Body of pancreas (tissue), 4 donors: Measurements from ENCODE around the gene OR51G2. TPM values are rescaled to one million over a fixed set of nuclear protein-coding genes. Genes with fewer than 3 reads are reported as not detected.

Experiments
- ATAC-seq: fragments of 150-250 bp; one replicate; pipeline ENCODE4 v1.9.1; 2016
- DNase-seq, 4 donors: peaks; one replicate each; pipeline ENCODE4 v3.0.0-alpha.2; 2019
- H3K27ac ChIP-seq, 4 donors: fragments of 200-600 bp; sonication (generic); 1 replicate in 3 of 4; 2 replicates in 1 of 4; pipeline versions ENCODE4 v1.5.1 to v1.6.1; 2016 to 2019; ENCODE audit warnings: mild to moderate bottlenecking in 1 of 4, mixed read lengths in 1 of 4, moderate library complexity in 1 of 4
- H3K27me3 ChIP-seq, 2 donors: fragments of 200-600 bp; sonication (generic); one replicate each; pipeline ENCODE4 v1.6.0; 2016; ENCODE audit warnings: mild to moderate bottlenecking in 1 of 2
- H3K36me3 ChIP-seq, 2 donors: fragments of 200-600 bp; sonication (generic); replicated peaks in 1 of 2; 2 replicates each; pipeline ENCODE4 v1.5.1; 2016; ENCODE audit warnings: low read depth in 2 of 2; ENCODE audit not compliant: insufficient read depth in 1 of 2
- H3K4me1 ChIP-seq: fragments of 200-600 bp; sonication (generic); one replicate; pipeline ENCODE4 v1.6.0; 2016
- H3K4me3 ChIP-seq, 2 donors: fragments of 200-600 bp; sonication (generic); 1 replicate in 1 of 2; 2 replicates in 1 of 2; pipeline ENCODE4 v1.5.1; 2016 to 2019
- H3K9me3 ChIP-seq, 3 donors: fragments of 200-600 bp; sonication (generic); 1 replicate in 2 of 3; 2 replicates in 1 of 3; pipeline ENCODE4 v1.5.1; 2016
- CTCF ChIP-seq, 7 experiments: fragments of 450-650 bp in 4 of 7; fragments of 200-600 bp in 3 of 7; sonication (generic) in 3 of 7; IDR thresholded peaks; one replicate each; pipeline ENCODE4 v1.5.1; 2016 to 2019; ENCODE audit warnings: antibody characterized with exemption in 7 of 7
- POLR2A ChIP-seq, 3 donors: fragments of 450-650 bp; IDR thresholded peaks; one replicate each; pipeline ENCODE4 v1.6.1; 2016; ENCODE audit warnings: antibody characterized with exemption in 3 of 3, mild to moderate bottlenecking in 2 of 3
- WGBS, 2 donors: methylation state at CpG; one replicate each; pipeline ENCODE4 v1.1.5; 2017; 5-methylcytosine and 5-hydroxymethylcytosine counted together
- intact Hi-C: fragments of 100-400 bp; cut with DNase I; formaldehyde crosslinking; loops from one replicate; pipeline ENCODE4 v1.15.1; 2023
- total RNA-seq, 2 donors: library from RNA; depleted of rRNA; stranded (reverse); fragments of >200 nt; gene quantifications; one replicate each; pipeline ENCODE4 v1.1.0, GENCODE V29; 2016

The OR51G2 gene
- total RNA-seq, 2 donors from 2014 or later: not detected

- ATAC-seq (no peak), DNase-seq (no peak)
- H3K4me1 ChIP-seq: no peaks in the 10 kb centered on the region
- TF ChIP-seq CTCF (IDR thresholded peaks at IDR 0.05) (no peak), POLR2A (IDR thresholded peaks at IDR 0.05) (no peak)
- no peak overlapping the region for H3K27ac ChIP-seq
- H3K4me3 ChIP-seq: no peak overlapping the region
- H3K9me3 ChIP-seq: no peaks in the 10 kb centered on the region
- H3K27me3 ChIP-seq: no peaks in the 10 kb centered on the region
- no peaks in the 10 kb centered on the region for H3K36me3 ChIP-seq
- intact Hi-C loops: no loop called here
- WGBS, 2 donors: 28 to 31% methylated on average over 1 of the region's 1 CpG
These were observed 3.2 kb upstream of the OR51G2 start for GRCh38 chr11:4922304-4922703.

DNA sequence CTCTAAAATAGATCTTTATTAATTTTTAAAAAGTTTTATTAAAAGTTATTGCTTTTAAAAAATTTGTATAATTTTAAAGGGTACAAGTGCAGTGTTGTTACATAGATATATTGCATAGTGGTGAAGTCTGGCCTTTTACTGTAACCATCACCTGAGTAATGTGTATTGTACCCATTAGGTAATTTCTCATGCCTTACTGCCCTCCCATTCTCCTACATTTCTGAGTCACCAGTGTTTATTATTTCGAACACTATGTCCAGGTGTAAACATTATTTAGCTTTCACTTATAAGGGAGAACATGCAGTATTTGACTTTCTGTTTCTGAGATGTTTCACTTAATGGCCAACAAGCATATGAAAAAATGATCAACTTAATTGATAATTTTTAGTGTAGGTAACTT lies 2.6 kb upstream of the OR51G2 start:
- WGBS, 2 donors: 69 to 71% methylated on average over 1 of the region's 1 CpG
- H3K27me3 ChIP-seq: no peaks in the 10 kb centered on the region

GRCh38 chr11:4916581-4916980 lies 2.6 kb downstream of the OR51G2 start:
- ATAC-seq (no peak), DNase-seq (no peak)
- Histone ChIP-seq H3K4me3 (no peak overlapping the region), H3K36me3 (no peaks in the 10 kb centered on the region), H3K27ac (no peak overlapping the region), H3K27me3 (no peaks in the 10 kb centered on the region), H3K9me3 (no peaks in the 10 kb centered on the region), H3K4me1 (no peaks in the 10 kb centered on the region)
- TF ChIP-seq POLR2A (IDR thresholded peaks at IDR 0.05) (no peak), CTCF (IDR thresholded peaks at IDR 0.05) (no peak)
- intact Hi-C loops: no loop called here

More for the DNA sequence above, 2.6 kb upstream of the OR51G2 start:
- ATAC-seq: no peak
- intact Hi-C loops: no loop called here
- H3K27ac ChIP-seq: no peak overlapping the region
- H3K36me3 ChIP-seq: no peaks in the 10 kb centered on the region
- no peak overlapping the region for H3K4me3 ChIP-seq
- TF ChIP-seq CTCF (IDR thresholded peaks at IDR 0.05) (no peak), POLR2A (IDR thresholded peaks at IDR 0.05) (no peak)
- H3K4me1 ChIP-seq: no peaks in the 10 kb centered on the region
- no peaks in the 10 kb centered on the region for H3K9me3 ChIP-seq
- DNase-seq: no peak

DNA sequence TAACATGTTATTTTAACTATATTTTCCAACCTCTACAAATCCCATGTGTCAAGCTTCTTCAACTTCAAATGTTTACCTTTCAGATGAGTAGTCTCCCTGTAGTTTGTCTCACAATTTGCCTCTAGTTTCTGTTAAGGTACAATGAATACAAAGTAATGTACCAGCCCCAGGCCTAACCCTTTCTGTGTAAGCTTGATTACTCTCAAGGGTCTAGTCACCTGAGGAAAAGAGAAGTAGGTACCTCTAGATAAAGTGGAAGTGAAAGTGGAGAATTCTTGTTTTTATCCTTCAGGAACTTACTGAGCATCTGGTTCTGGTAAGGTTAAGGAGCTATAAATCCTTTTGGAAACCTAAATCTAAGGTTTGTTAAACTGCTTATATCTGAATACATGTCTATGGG lies 15.7 kb downstream of the OR51G2 start, which contains the start of gene OR51A7:
OR51A7 (plus strand) TSS at position 300 of the 400 bp plus-strand sequence. CDS start 3,587 bp downstream, outside the sequence.
- Histone ChIP-seq H3K4me3 (no peak within 1 kb of the TSS), H3K4me1 (no peaks in the 10 kb centered on the region), H3K36me3 (no peaks in the 10 kb centered on the region), H3K9me3 (no peaks in the 10 kb centered on the region), H3K27ac (no peak within 1 kb of the TSS), H3K27me3 (no peaks in the 10 kb centered on the region)
- intact Hi-C loops: no loop called here
- ATAC-seq (no peak), DNase-seq (no peak)
- TF ChIP-seq CTCF (IDR thresholded peaks at IDR 0.05) (no peak), POLR2A (IDR thresholded peaks at IDR 0.05) (no peak)

DNA sequence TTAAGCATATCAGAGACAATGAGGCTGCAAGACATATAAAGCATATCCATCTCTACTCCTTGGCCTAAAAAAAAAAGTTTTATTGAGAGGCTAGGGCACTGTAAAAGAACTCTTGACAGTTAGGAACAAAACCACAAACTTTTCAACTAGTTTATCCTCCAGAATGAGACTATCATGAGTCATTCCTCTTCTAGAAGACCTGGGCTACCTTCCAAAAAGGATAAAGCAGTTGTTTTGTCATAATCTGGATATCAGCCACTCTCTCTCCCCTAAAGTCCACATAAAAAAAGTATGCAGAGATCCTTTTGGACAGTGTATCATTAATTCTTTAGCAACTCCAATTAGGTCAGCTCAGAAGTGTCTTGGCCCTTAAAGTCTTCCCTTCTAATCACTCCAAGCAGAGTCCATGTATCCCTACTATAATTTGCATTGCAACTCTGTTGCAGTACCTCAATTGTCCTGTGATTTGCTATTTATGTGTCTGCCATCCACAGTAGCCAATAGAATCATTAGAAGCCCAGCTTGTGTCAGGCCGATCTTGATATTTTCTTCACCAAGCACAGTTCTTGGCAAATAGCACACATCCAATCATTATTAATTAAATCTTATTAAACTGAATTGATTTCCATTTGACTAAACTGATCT lies 27.0 kb downstream of the OR51G2 start:
- TF ChIP-seq CTCF (IDR thresholded peaks at IDR 0.05) (no peak), POLR2A (IDR thresholded peaks at IDR 0.05) (no peak)
- no peak overlapping the region for H3K27ac ChIP-seq
- H3K4me3 ChIP-seq: no peak overlapping the region
- peaks cover 0 to 4% (median 0%) of the 10 kb centered on the region in 3 donors for H3K9me3 ChIP-seq
- intact Hi-C loops: no loop called here
- H3K36me3 ChIP-seq: no peaks in the 10 kb centered on the region
- 77 to 93% methylated on average over 1 of the region's 1 CpG for WGBS, 2 donors
- DNase-seq (no peak), ATAC-seq (no peak)
- H3K4me1 ChIP-seq: no peaks in the 10 kb centered on the region
- H3K27me3 ChIP-seq: no peaks in the 10 kb centered on the region
